Stimulated activated naive CD8-positive, alpha-beta T cell treated with anti-CD3 and anti-CD28 coated beads, Interleukin-15, Interleukin-2, amounts not matched to agents 100 U/mL and 50 U/mL, for 24 hours (primary cell): ENCODE data around the gene DSCAML1.
A peak's percentile ranks its signal among the peaks of the same experiment; 100 is the strongest.

Experiments used
- ATAC-seq: fragments of 150-1000 bp; cut with Tn5 transposase; one replicate; pipeline ENCODE4 v1.10.0; 2021
- DNase-seq: peaks from one replicate; pipeline ENCODE4 v3.0.0; 2021

DSCAML1 gene

GRCh38 chr11:117607449-117607848 is 189.6 kb downstream of the DSCAML1 start:
- DNase-seq: no peak
- no peak for ATAC-seq

- ATAC-seq: peak; percentile 60
These were observed 190.2 kb downstream of the DSCAML1 start for GRCh38 chr11:117606790-117607189.

GRCh38 chr11:117606211-117606610 is 190.8 kb downstream of the DSCAML1 start:
- DNase-seq (no peak), ATAC-seq (peak; percentile 52)

More at GRCh38 chr11:117606790-117607189, 190.2 kb downstream of the DSCAML1 start:
- DNase-seq: no peak

- ATAC-seq (no peak), DNase-seq (no peak)
These were observed 191.7 kb downstream of the DSCAML1 start for GRCh38 chr11:117605331-117605730.

- ATAC-seq: no peak
- no peak for DNase-seq
These were observed 192.6 kb downstream of the DSCAML1 start for GRCh38 chr11:117604336-117604995.

GRCh38 chr11:117603932-117604331 is 193.1 kb downstream of the DSCAML1 start:
- ATAC-seq: no peak
- DNase-seq: no peak

- DNase-seq (no peak), ATAC-seq (no peak)
These were observed 195.9 kb downstream of the DSCAML1 start for GRCh38 chr11:117601006-117601708.

- ATAC-seq (no peak), DNase-seq (no peak)
These were observed 196.7 kb downstream of the DSCAML1 start for GRCh38 chr11:117600234-117600783.

GRCh38 chr11:117597071-117597470 is 199.9 kb downstream of the DSCAML1 start:
- no peak for ATAC-seq

GRCh38 chr11:117595440-117595839 is 201.6 kb downstream of the DSCAML1 start:
- no peak for DNase-seq
- ATAC-seq: no peak

More at GRCh38 chr11:117597071-117597470, 199.9 kb downstream of the DSCAML1 start:
- DNase-seq: peak; percentile 57

- no peak for ATAC-seq
- DNase-seq: no peak
These were observed 202.3 kb downstream of the DSCAML1 start for GRCh38 chr11:117594721-117595120.

GRCh38 chr11:117593065-117593464 is 204.0 kb downstream of the DSCAML1 start:
- ATAC-seq: no peak
- no peak for DNase-seq

- ATAC-seq (no peak), DNase-seq (no peak)
These were observed 205.5 kb downstream of the DSCAML1 start for GRCh38 chr11:117591316-117592039.

- ATAC-seq: no peak
These were observed 208.0 kb downstream of the DSCAML1 start for GRCh38 chr11:117589063-117589462.

GRCh38 chr11:117588166-117588810 is 208.7 kb downstream of the DSCAML1 start:
- no peak for ATAC-seq
- DNase-seq: no peak

More at GRCh38 chr11:117589063-117589462, 208.0 kb downstream of the DSCAML1 start:
- no peak for DNase-seq

- no peak for ATAC-seq
These were observed 209.6 kb downstream of the DSCAML1 start for GRCh38 chr11:117587416-117587815.

GRCh38 chr11:117586392-117586791 is 210.6 kb downstream of the DSCAML1 start:
- DNase-seq (no peak), ATAC-seq (no peak)

More at GRCh38 chr11:117587416-117587815, 209.6 kb downstream of the DSCAML1 start:
- no peak for DNase-seq

- no peak for ATAC-seq
- DNase-seq: no peak
These were observed 211.4 kb downstream of the DSCAML1 start for GRCh38 chr11:117585631-117586030.

- no peak for DNase-seq
- ATAC-seq: no peak
These were observed 212.8 kb downstream of the DSCAML1 start for GRCh38 chr11:117584056-117584830.

GRCh38 chr11:117583063-117583801 is 213.8 kb downstream of the DSCAML1 start:
- no peak for ATAC-seq
- no peak for DNase-seq

- DNase-seq (no peak), ATAC-seq (no peak)
These were observed 214.6 kb downstream of the DSCAML1 start for GRCh38 chr11:117582433-117582832.
